HG02943 (cell line): ENCODE measurements around the gene C16orf82.

Experiments
- ATAC-seq: cut with Tn5 transposase; IDR thresholded peaks from one replicate; pipeline ENCODE4 v1.9.1; 2021; ENCODE audit warnings: mild to moderate bottlenecking, low read depth, moderate library complexity; ENCODE audit not compliant: unreplicated experiment

The C16orf82 gene

GRCh38 chr16:27066668-27067537 is at the start of gene C16orf82:
C16orf82 (plus strand) TSS chr16:27066927.
- no peak for ATAC-seq

GRCh38 chr16:27020031-27020430 is 46.7 kb upstream of the C16orf82 start:
- no peak for ATAC-seq

- no peak for ATAC-seq
Observed at GRCh38 chr16:27024010-27024409, 42.7 kb upstream of the C16orf82 start.

GRCh38 chr16:27025581-27025980 is 41.1 kb upstream of the C16orf82 start:
- no peak for ATAC-seq

GRCh38 chr16:27027971-27028370 is 38.8 kb upstream of the C16orf82 start:
- no peak for ATAC-seq

GRCh38 chr16:27028591-27029110 is 38.1 kb upstream of the C16orf82 start:
- no peak for ATAC-seq

GRCh38 chr16:27029525-27029924 is 37.2 kb upstream of the C16orf82 start:
- no peak for ATAC-seq

- no peak for ATAC-seq
Observed at GRCh38 chr16:27033281-27033979, 33.3 kb upstream of the C16orf82 start.

GRCh38 chr16:27040732-27041131 is 26.0 kb upstream of the C16orf82 start:
- ATAC-seq, result no peak

GRCh38 chr16:27046958-27047518 is 19.7 kb upstream of the C16orf82 start:
- no peak for ATAC-seq

- no peak for ATAC-seq
Observed at GRCh38 chr16:27048316-27048715, 18.4 kb upstream of the C16orf82 start.

- no peak for ATAC-seq
Observed at GRCh38 chr16:27049117-27049516, 17.6 kb upstream of the C16orf82 start.

GRCh38 chr16:27052007-27052406 is 14.7 kb upstream of the C16orf82 start:
- ATAC-seq, result no peak

- ATAC-seq, result no peak
Observed at GRCh38 chr16:27053996-27054395, 12.7 kb upstream of the C16orf82 start.

- no peak for ATAC-seq
Observed at GRCh38 chr16:27058299-27058698, 8.4 kb upstream of the C16orf82 start.

GRCh38 chr16:27070776-27071175 is 4.0 kb downstream of the C16orf82 start:
- no peak for ATAC-seq

GRCh38 chr16:27073733-27074132 is 7.0 kb downstream of the C16orf82 start:
- ATAC-seq, result no peak

- no peak for ATAC-seq
Observed at GRCh38 chr16:27080895-27081294, 14.2 kb downstream of the C16orf82 start.

GRCh38 chr16:27083861-27084261 is 17.1 kb downstream of the C16orf82 start:
- no peak for ATAC-seq

GRCh38 chr16:27084307-27085028 is 17.7 kb downstream of the C16orf82 start:
- ATAC-seq, result no peak

GRCh38 chr16:27085182-27085581 is 18.5 kb downstream of the C16orf82 start:
- ATAC-seq, result no peak
